HG03139 (cell line): ENCODE measurements around the gene ERGIC1.
"Not testable (repeated sequence)": the region's sequence is repeated elsewhere in the genome, so short reads cannot be mapped to it uniquely, and the experiment has no call there.

Source experiments
- ATAC-seq: cut with Tn5 transposase; IDR thresholded peaks from one replicate; pipeline ENCODE4 v1.9.1; 2021; ENCODE audit not compliant: unreplicated experiment

The ERGIC1 gene

GRCh38 chr5:172833686-172834414 is at the start of gene ERGIC1:
ERGIC1 (plus strand) TSS chr5:172834251; CDS start chr5:172834414, 163 bp downstream.
- peak; percentile 64 for ATAC-seq

GRCh38 chr5:172785429-172786088 is 48.5 kb upstream of the ERGIC1 start:
- ATAC-seq = no peak

- no peak for ATAC-seq
Observed at GRCh38 chr5:172786736-172787462, 47.2 kb upstream of the ERGIC1 start.

- not testable (repeated sequence) for ATAC-seq
Observed at GRCh38 chr5:172787538-172787937, 46.5 kb upstream of the ERGIC1 start.

GRCh38 chr5:172788771-172789686 is 45.0 kb upstream of the ERGIC1 start:
- ATAC-seq = no peak

- ATAC-seq = no peak
Observed at GRCh38 chr5:172789687-172790495, 44.2 kb upstream of the ERGIC1 start.

GRCh38 chr5:172790496-172790889 is 43.6 kb upstream of the ERGIC1 start:
- ATAC-seq = no peak

GRCh38 chr5:172791286-172791685 is 42.8 kb upstream of the ERGIC1 start:
- no peak for ATAC-seq

GRCh38 chr5:172791726-172792445 is 42.2 kb upstream of the ERGIC1 start:
- no peak for ATAC-seq

GRCh38 chr5:172792701-172793570 is 41.1 kb upstream of the ERGIC1 start:
- ATAC-seq = no peak

- ATAC-seq = no peak
Observed at GRCh38 chr5:172793577-172794488, 40.2 kb upstream of the ERGIC1 start.

GRCh38 chr5:172795318-172795977 is 38.6 kb upstream of the ERGIC1 start:
- ATAC-seq = no peak

- ATAC-seq = no peak
Observed at GRCh38 chr5:172796306-172796705, 37.7 kb upstream of the ERGIC1 start.

GRCh38 chr5:172797771-172798191 is 36.3 kb upstream of the ERGIC1 start:
- ATAC-seq = no peak

- ATAC-seq = no peak
Observed at GRCh38 chr5:172798422-172799215, 35.4 kb upstream of the ERGIC1 start.

- no peak for ATAC-seq
Observed at GRCh38 chr5:172799416-172799815, 34.6 kb upstream of the ERGIC1 start.
